ENCODE measurements around the gene CBR1.

- TF ChIP-seq CTCF (IDR thresholded peaks at IDR 0.05 in 2 of 3, conservative IDR thresholded peaks at IDR 0.05 in 1 of 3; ENCODE audit: insufficient read depth in 2 of 3, low read depth in 1 of 3, low read length in 3 of 3) = peak; percentile 18 to 45 (median 27); a peak in 3 of 6 replicates
- TF ChIP-seq FOS (IDR thresholded peaks at IDR 0.05; ENCODE audit: extremely low read depth, insufficient read length) = no peak
- no peak for TF ChIP-seq PRPF4 (IDR thresholded peaks at IDR 0.05; ENCODE audit: insufficient read depth, low read depth, low read length, poor library complexity, severe bottlenecking)
- TF ChIP-seq RFX5 (IDR thresholded peaks at IDR 0.05; ENCODE audit: low read depth, low read length) = no peak
- TF ChIP-seq ZNF76 (CRISPR knock-in tag; IDR thresholded peaks at IDR 0.05; ENCODE audit: borderline replicate concordance) = no peak
- TF ChIP-seq ZNF785 (CRISPR knock-in tag; IDR thresholded peaks at IDR 0.05) = no peak
- TF ChIP-seq XRCC5 (IDR thresholded peaks at IDR 0.05; ENCODE audit: low read depth, low read length) = no peak
- TF ChIP-seq FOXP1 (CRISPR knock-in tag; IDR thresholded peaks at IDR 0.05) = no peak
- no peak for TF ChIP-seq MLLT1 (IDR thresholded peaks at IDR 0.05)
- TF ChIP-seq EZH2 (IDR thresholded peaks at IDR 0.05; ENCODE audit: borderline replicate concordance, low read depth, low read length) = no peak
- no peak for TF ChIP-seq POLR2A (conservative IDR thresholded peaks at IDR 0.05)
Observed at GRCh38 chr21:36087362-36088138, 17.7 kb downstream of the CBR1 start.

Measured in K562 (cell line).